LNCAP (cell line): ENCODE measurements around the gene AP1S3.

Experiments used
- CTCF ChIP-seq: fragments of 450-650 bp; IDR thresholded peaks from 2 replicates; pipeline ENCODE4 v1.5.1; 2017; ENCODE audit warnings: mild to moderate bottlenecking

Gene AP1S3

GRCh38 chr2:223789423-223789822 lies 48.0 kb downstream of the AP1S3 start:
- TF ChIP-seq CTCF: no peak

- no peak for TF ChIP-seq CTCF
Observed at GRCh38 chr2:223788826-223789225, 48.6 kb downstream of the AP1S3 start.

GRCh38 chr2:223787358-223787757 lies 50.0 kb downstream of the AP1S3 start:
- TF ChIP-seq CTCF: no peak

- TF ChIP-seq CTCF: no peak
Observed at GRCh38 chr2:223786943-223787342, 50.4 kb downstream of the AP1S3 start.

- no peak for TF ChIP-seq CTCF
Observed at GRCh38 chr2:223786236-223786635, 51.1 kb downstream of the AP1S3 start.

- TF ChIP-seq CTCF: no peak
Observed at GRCh38 chr2:223784221-223784772, 53.1 kb downstream of the AP1S3 start.

- no peak for TF ChIP-seq CTCF
Observed at GRCh38 chr2:223782629-223783028, 54.8 kb downstream of the AP1S3 start.

- no peak for TF ChIP-seq CTCF
Observed at GRCh38 chr2:223781560-223781959, 55.8 kb downstream of the AP1S3 start.
